Measurements from ENCODE around the gene RBM23.

- TF ChIP-seq CTCF (IDR thresholded peaks at IDR 0.05) = no peak
- TF ChIP-seq EP300 (IDR thresholded peaks at IDR 0.05) = no peak
Measured at GRCh38 chr14:22925513-22925912, 6.6 kb upstream of the RBM23 start.
